ENCODE measurements around the gene OR5M10.
"Not testable (repeated sequence)": the region's sequence is repeated elsewhere in the genome, so short reads cannot be mapped to it uniquely, and the experiment has no call there.

The OR5M10 gene

GRCh38 chr11:56577621-56578020 is at the start of gene OR5M10:
Gene OR5M10 (minus strand): TSS chr11:56577721. CDS start chr11:56577721, 0 bp downstream.
- H3K4me3 ChIP-seq (ENCODE audit: low read depth, low read length): no peak within 1 kb of the TSS
- TF ChIP-seq MAX (IDR thresholded peaks at IDR 0.05; ENCODE audit: low read depth, low read length) (no peak), MYC (IDR thresholded peaks at IDR 0.05; ENCODE audit: low read depth, low read length) (no peak), POLR2A (IDR thresholded peaks at IDR 0.05; ENCODE audit: extremely low read depth, insufficient read length) (no peak)
- TF ChIP-seq, protein P1, sequence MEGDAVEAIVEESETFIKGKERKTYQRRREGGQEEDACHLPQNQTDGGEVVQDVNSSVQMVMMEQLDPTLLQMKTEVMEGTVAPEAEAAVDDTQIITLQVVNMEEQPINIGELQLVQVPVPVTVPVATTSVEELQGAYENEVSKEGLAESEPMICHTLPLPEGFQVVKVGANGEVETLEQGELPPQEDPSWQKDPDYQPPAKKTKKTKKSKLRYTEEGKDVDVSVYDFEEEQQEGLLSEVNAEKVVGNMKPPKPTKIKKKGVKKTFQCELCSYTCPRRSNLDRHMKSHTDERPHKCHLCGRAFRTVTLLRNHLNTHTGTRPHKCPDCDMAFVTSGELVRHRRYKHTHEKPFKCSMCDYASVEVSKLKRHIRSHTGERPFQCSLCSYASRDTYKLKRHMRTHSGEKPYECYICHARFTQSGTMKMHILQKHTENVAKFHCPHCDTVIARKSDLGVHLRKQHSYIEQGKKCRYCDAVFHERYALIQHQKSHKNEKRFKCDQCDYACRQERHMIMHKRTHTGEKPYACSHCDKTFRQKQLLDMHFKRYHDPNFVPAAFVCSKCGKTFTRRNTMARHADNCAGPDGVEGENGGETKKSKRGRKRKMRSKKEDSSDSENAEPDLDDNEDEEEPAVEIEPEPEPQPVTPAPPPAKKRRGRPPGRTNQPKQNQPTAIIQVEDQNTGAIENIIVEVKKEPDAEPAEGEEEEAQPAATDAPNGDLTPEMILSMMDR (IDR thresholded peaks at IDR 0.05; ENCODE audit: low read depth, low read length): no peak
- DNase-seq (ENCODE audit: low read depth): no peak

GRCh38 chr11:56625946-56626345 is 48.4 kb upstream of the OR5M10 start:
- H3K4me3 ChIP-seq (ENCODE audit: low read depth, low read length): no peak overlapping the region
- no peak for DNase-seq (ENCODE audit: low read depth)
- TF ChIP-seq, protein P1 (IDR thresholded peaks at IDR 0.05; ENCODE audit: low read depth, low read length): no peak
- no peak for TF ChIP-seq POLR2A (IDR thresholded peaks at IDR 0.05; ENCODE audit: extremely low read depth, insufficient read length)
- no peak for TF ChIP-seq MAX (IDR thresholded peaks at IDR 0.05; ENCODE audit: low read depth, low read length)
- TF ChIP-seq MYC (IDR thresholded peaks at IDR 0.05; ENCODE audit: low read depth, low read length): no peak

DNA sequence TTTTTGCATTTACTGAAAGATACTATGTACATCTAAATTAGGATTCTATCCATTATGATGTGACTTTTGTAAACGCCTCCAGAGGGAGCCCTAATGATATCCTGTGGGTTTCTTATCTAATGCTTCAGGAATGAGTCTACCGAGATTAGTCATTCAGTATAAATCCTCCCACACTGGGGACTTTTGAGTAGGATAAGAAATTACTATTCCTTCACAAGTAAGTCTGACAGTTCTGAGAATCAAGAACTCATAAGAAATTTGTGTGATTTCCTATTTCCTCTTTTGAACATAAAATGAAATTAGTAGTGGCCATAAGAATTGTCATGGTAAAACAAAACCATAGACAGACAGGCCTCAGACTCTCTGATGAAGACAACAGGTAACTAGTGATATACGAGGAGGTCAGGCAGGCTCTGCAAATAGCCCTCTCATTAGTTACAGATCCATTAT is 47.2 kb upstream of the OR5M10 start:
- DNase-seq (ENCODE audit: low read depth): peak; percentile 58
- H3K4me3 ChIP-seq (ENCODE audit: low read depth, low read length): no peak overlapping the region
- TF ChIP-seq, protein P1 (IDR thresholded peaks at IDR 0.05; ENCODE audit: low read depth, low read length): peak; percentile 63
- no peak for TF ChIP-seq POLR2A (IDR thresholded peaks at IDR 0.05; ENCODE audit: extremely low read depth, insufficient read length)

DNA sequence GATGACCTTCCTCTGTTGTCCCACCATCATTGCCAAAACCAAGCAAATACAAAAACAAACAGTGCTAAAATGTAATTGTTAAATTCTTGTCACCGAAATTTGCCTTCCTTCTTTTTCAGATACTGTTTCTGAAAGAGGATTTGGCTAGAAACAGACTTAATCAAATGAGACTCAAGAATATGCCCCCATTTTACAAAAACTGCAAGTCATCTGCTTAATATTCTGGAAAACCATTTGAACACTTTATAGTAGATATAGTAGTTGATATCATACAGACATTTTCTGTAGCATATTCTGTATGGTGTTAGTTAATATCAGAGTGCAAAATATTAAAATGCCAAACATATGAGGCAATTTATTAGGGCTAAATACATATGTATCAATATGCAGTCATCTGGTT is 33.7 kb upstream of the OR5M10 start:
- TF ChIP-seq MYC (IDR thresholded peaks at IDR 0.05; ENCODE audit: low read depth, low read length): no peak
- no peak for TF ChIP-seq POLR2A (IDR thresholded peaks at IDR 0.05; ENCODE audit: extremely low read depth, insufficient read length)
- TF ChIP-seq, protein P1 (IDR thresholded peaks at IDR 0.05; ENCODE audit: low read depth, low read length): no peak
- TF ChIP-seq MAX (IDR thresholded peaks at IDR 0.05; ENCODE audit: low read depth, low read length): no peak
- no peak overlapping the region for H3K4me3 ChIP-seq (ENCODE audit: low read depth, low read length)
- no peak for DNase-seq (ENCODE audit: low read depth)

- H3K4me3 ChIP-seq (ENCODE audit: low read depth, low read length); DNase-seq (ENCODE audit: low read depth): not testable (repeated sequence)
Measured at GRCh38 chr11:56592088-56592717, 14.7 kb upstream of the OR5M10 start.

DNA sequence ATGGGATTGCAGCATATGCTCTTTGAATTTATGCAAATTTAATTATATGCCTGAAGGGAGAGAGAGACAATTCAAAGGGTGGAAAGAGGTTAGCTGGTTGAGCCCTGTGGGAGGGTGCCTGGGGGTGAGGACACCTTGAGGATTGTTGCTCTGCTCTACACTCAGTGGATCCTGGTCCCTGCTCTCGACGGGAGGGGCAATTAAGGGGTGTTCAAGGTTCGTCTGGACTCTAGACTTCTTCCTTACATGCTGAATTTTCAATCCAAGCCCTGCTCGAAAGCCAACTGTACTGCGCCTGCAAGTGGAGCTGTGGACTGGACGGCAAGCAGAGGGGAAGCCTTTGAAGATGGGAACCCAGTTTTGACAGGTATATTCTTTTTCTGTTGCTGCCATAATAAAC is 18.9 kb downstream of the OR5M10 start:
- TF ChIP-seq, protein P1 (IDR thresholded peaks at IDR 0.05; ENCODE audit: low read depth, low read length): no peak
- TF ChIP-seq MYC (IDR thresholded peaks at IDR 0.05; ENCODE audit: low read depth, low read length) (no peak), POLR2A (IDR thresholded peaks at IDR 0.05; ENCODE audit: extremely low read depth, insufficient read length) (no peak), MAX (IDR thresholded peaks at IDR 0.05; ENCODE audit: low read depth, low read length) (no peak)
- DNase-seq (ENCODE audit: low read depth): no peak
- H3K4me3 ChIP-seq (ENCODE audit: low read depth, low read length): no peak overlapping the region

GRCh38 chr11:56554691-56555090 is 22.8 kb downstream of the OR5M10 start:
- not testable (repeated sequence) for DNase-seq (ENCODE audit: low read depth)

More at GRCh38 chr11:56554691-56555090, 22.8 kb downstream of the OR5M10 start:
- not testable (repeated sequence) for H3K4me3 ChIP-seq (ENCODE audit: low read depth, low read length)
